Activated T-cell treated with anti-CD3 and anti-CD28 coated beads, Interleukin-2, amount 50 U/mL, for 72 hours (primary cell): ENCODE results near the gene MAL. TPM values are rescaled to one million over a fixed set of nuclear protein-coding genes. Genes with fewer than 3 reads are reported as not detected.
"Not testable (repeated sequence)": the region's sequence is repeated elsewhere in the genome, so short reads cannot be mapped to it uniquely, and the experiment has no call there.

ENCODE experiments used
- ATAC-seq, 2 donors: fragments of 150-1000 bp; cut with Tn5 transposase; replicated peaks in 1 of 2; 2 replicates each; pipeline ENCODE4 v1.10.0; 2021; ENCODE audit warnings: moderate library complexity in 2 of 2, mild to moderate bottlenecking in 1 of 2
- DNase-seq, 2 donors: peaks; one replicate each; pipeline ENCODE4 v3.0.0; 2021 to 2022; ENCODE audit warnings: mixed read lengths in 1 of 2
- H3K27ac Mint-ChIP-seq: one replicate; pipeline ENCODE4 v1.8.0; 2022; ENCODE audit warnings: mild to moderate bottlenecking, moderate library complexity, mixed read lengths
- H3K27me3 Mint-ChIP-seq: one replicate; pipeline ENCODE4 v1.8.0; 2022; ENCODE audit warnings: low read depth, mixed read lengths
- H3K36me3 Mint-ChIP-seq, 2 donors: one replicate each; pipeline ENCODE4 v1.8.0; 2022; ENCODE audit warnings: mixed read lengths in 2 of 2, mild to moderate bottlenecking in 1 of 2; ENCODE audit not compliant: insufficient read depth in 2 of 2
- H3K4me1 Mint-ChIP-seq: one replicate; pipeline ENCODE4 v1.8.0; 2022; ENCODE audit warnings: low read depth, mixed read lengths
- H3K4me3 Mint-ChIP-seq, 2 donors: one replicate each; pipeline ENCODE4 v1.8.0; 2022; ENCODE audit warnings: mild to moderate bottlenecking in 2 of 2, mixed read lengths in 2 of 2, moderate library complexity in 2 of 2
- H3K9me3 Mint-ChIP-seq, 2 donors: one replicate each; pipeline ENCODE4 v1.8.0; 2022; ENCODE audit warnings: mixed read lengths in 2 of 2
- total RNA-seq, 2 donors: library from RNA; stranded (reverse); gene quantifications; one replicate each; pipeline ENCODE4 v1.2.3, GENCODE V29; 2022

The MAL gene
- total RNA-seq, 2 donors from 2014 or later, result 92.6 to 93.8 TPM

DNA sequence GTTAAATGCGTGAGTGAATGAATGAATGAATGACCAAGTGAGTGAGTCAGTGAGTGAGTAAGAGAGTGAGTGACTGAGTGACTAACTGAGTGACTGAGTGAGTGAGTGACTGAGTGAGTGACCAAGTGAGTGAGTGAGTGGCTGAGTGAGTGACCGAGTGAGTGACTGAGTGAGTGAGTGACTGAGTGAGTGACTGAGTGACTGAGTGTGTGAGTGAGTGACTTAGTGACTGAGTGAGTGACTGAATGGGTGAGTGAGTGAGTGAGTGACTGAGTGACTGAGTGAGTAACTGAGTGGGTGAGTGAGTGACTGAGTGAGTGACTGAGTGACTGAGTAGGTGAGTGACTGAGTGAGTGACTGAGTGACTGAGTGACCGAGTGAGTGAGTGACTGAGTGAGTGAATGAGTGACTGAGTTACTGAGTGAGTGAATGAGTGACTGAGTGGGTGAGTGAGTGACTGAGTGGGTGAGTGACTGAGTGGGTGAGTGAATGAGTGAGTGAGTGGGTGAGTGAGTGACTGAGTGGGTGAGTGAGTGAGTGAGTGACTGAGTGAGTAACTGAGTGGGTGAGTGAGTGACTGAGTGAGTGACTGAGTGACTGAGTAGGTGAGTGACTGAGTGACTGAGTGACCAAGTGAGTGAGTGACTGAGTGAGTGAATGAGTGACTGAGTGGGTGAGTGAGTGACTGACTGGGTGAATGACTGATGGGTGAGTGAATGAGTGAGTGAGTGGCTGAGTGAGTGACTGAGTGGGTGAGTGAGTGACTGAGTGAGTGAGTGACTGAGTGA is 11.3 kb downstream of the MAL start:
- no peak for ATAC-seq
- Mint-ChIP-seq H3K27me3 (no peaks in the 10 kb centered on the region), H3K27ac (peak overlapping the region; percentile 48), H3K4me3 (no peak overlapping the region), H3K9me3 (peaks cover 16 to 32% of the 10 kb centered on the region in 2 donors), H3K36me3 (peaks cover 1 to 34% of the 10 kb centered on the region in 2 donors), H3K4me1 (peaks cover 56% of the 10 kb centered on the region)
- DNase-seq, result no peak

DNA sequence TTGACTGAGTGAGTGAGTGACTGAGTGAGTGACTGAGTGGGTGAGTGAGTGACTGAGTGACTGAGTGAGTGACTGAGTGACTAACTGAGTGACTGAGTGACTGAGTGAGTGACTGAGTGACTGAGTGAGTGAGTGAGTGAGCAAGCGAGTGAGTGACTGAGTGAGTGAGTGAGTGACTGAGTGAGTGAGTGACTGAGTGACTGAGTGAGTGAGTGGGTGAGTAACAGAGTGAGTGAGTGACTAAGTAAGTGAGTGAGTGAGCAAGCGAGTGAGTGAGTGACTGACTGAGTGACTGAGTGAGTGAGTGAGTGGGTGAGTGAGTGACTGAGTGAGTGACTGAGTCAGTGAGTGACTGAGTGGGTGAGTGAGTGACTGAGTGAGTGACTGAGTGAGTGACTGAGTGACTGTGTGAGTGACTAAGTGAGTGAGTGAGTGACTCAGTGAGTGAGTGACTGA is 11.9 kb downstream of the MAL start:
- Mint-ChIP-seq H3K27me3 (no peaks in the 10 kb centered on the region), H3K4me1 (peaks cover 58% of the 10 kb centered on the region), H3K9me3 (peaks cover 16 to 32% of the 10 kb centered on the region in 2 donors), H3K4me3 (no peak overlapping the region), H3K36me3 (peaks cover 1 to 34% of the 10 kb centered on the region in 2 donors), H3K27ac (peak overlapping the region; percentile 48)
- DNase-seq (peak in 1 of 2 donors; percentile 43), ATAC-seq (peak in 1 of 2 donors; percentile 43)

DNA sequence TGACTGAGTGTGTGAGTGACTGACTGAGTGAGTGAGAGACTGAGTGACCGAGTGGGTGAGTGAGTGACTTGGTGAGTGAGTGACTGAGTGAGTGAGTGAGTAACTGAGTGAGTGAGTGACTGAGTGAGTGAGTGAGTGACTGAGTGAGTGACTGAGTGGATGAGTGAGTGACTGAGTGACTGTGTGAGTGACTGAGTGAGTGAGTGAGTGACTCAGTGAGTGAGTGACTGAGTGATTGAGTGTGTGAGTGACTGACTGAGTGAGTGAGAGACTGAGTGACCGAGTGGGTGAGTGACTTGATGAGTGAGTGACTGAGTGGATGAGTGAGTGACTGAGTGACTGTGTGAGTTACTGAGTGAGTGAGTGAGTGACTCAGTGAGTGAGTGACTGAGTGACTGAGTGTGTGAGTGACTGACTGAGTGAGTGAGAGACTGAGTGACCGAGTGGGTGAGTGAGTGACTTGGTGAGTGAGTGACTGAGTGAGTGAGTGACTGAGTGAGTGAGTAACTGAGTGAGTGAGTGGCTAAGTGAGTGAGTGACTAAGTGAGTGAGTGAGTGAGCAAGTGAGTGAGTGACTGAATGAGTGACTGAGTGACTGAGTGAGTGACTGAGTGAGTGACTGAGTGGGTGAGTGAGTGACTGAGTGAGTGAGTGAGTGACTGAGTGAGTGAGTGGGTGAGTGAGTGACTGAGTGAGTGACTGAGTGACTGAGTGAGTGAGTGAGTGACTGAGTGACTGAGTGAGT is 12.5 kb downstream of the MAL start:
- DNase-seq, H3K27me3 Mint-ChIP-seq, H3K4me3 Mint-ChIP-seq: not testable (repeated sequence)
- H3K4me1 Mint-ChIP-seq, result peaks cover 63% of the 10 kb centered on the region
- ATAC-seq, result peak in 1 of 2 donors; percentile 10
- peaks cover 1 to 34% of the 10 kb centered on the region in 2 donors for H3K36me3 Mint-ChIP-seq
- H3K27ac Mint-ChIP-seq, result peak overlapping the region; percentile 48
- H3K9me3 Mint-ChIP-seq, result peaks cover 16 to 32% of the 10 kb centered on the region in 2 donors

DNA sequence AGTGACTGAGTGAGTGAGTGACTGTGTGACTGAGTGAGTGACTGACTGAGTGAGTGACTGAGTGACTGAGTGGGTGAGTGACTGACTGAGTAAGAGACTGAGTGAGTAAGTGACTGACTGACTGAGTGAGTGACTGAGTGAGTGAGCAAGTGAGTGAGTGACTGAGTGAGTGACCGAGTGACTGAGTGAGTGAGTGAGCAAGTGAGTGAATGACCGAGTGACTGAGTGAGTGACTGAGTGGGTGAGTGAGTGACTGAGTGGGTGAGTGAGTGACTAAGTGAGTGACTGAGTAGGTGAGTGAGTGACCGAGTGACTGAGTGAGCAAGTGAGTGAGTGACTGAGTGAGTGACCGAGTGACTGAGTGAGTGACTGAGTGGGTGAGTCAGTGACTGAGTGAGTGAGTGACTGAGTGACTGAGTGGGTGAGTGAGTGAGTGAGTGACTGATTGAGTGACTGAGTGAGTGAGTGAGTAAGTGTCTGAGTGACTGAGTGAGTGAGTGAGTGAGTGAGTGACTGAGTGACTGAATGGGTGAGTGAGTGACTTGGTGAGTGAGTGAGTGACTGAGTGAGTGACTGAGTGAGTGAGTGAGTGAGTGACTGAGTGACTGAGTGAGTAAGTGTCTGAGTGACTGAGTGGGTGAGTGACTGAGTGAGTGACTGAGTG is 13.3 kb downstream of the MAL start:
- H3K4me1 Mint-ChIP-seq, result peaks cover 64% of the 10 kb centered on the region
- ATAC-seq, result peak; percentile 2 to 36
- no peaks in the 10 kb centered on the region for H3K27me3 Mint-ChIP-seq
- DNase-seq, result peak in 1 of 2 donors; percentile 38
- peaks cover 1 to 34% of the 10 kb centered on the region in 2 donors for H3K36me3 Mint-ChIP-seq
- peak overlapping the region; percentile 48 for H3K27ac Mint-ChIP-seq
- H3K9me3 Mint-ChIP-seq, result peaks cover 16 to 32% of the 10 kb centered on the region in 2 donors
- no peak overlapping the region for H3K4me3 Mint-ChIP-seq

DNA sequence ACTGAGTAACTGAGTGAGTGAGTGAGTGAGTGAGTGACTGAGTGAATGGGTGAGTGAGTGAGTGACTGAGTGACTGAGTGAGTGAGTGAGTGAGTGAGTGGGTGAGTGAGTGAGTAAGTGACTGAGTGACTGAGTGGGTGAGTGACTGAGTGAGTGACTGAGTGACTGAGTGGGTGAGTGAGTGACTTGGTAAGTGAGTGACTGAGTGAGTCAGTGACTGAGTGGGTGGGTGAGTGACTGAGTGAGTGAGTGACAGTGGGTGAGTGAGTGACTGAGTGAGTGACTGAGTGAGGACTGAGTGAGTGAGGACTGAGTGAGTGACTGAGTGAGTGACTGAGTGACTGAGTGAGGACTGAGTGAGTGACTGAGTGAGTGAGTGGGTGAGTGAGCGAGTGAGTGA is 13.9 kb downstream of the MAL start:
- ATAC-seq (peak; percentile 32 to 48), DNase-seq (peak; percentile 42 to 69)
- Mint-ChIP-seq H3K9me3 (peaks cover 16 to 32% of the 10 kb centered on the region in 2 donors), H3K4me1 (peaks cover 65% of the 10 kb centered on the region), H3K27ac (peak overlapping the region; percentile 48), H3K4me3 (no peak overlapping the region), H3K27me3 (no peaks in the 10 kb centered on the region), H3K36me3 (peaks cover 1 to 34% of the 10 kb centered on the region in 2 donors)

DNA sequence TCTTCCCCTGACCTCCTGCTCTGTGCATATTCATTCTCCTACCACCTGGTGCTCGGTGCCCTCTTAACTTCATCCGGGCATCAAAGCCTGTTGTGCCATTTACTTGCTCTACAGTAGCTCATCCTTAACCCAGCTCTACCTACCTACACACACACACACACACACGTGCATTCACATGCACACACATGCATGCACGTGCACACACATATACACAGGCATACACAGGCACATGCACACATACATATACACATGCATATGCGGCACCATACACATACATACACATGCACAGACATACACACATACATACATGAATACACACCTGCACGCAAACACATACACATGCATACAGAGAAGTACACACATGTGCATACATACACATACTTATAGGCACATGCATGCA is 14.5 kb downstream of the MAL start:
- Mint-ChIP-seq H3K27ac (no peak overlapping the region), H3K4me1 (peaks cover 62% of the 10 kb centered on the region), H3K36me3 (peaks cover 1 to 34% of the 10 kb centered on the region in 2 donors), H3K4me3 (no peak overlapping the region), H3K27me3 (no peaks in the 10 kb centered on the region), H3K9me3 (peaks cover 16 to 32% of the 10 kb centered on the region in 2 donors)
- DNase-seq (no peak), ATAC-seq (no peak)

DNA sequence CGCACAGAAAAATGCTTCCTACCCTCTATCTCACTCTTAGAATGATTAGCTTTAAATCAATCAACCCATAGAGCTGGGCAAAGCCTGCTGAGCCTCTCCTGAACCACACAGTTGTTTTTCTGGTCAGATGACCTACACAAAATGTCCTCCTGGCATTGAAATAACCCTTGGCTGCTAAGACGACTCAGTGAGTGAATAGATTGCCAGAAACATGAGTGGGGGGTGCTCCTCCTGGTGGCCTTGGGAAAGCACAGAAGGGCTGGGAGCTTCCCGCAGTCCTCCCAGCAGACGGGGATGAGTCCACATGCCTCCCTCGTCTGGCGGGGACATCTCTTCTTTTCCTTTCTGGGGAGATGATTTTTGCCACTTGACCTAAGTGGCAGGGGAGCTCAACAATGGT is 14.9 kb downstream of the MAL start:
- no peak for ATAC-seq
- H3K9me3 Mint-ChIP-seq, result peaks cover 16 to 32% of the 10 kb centered on the region in 2 donors

DNA sequence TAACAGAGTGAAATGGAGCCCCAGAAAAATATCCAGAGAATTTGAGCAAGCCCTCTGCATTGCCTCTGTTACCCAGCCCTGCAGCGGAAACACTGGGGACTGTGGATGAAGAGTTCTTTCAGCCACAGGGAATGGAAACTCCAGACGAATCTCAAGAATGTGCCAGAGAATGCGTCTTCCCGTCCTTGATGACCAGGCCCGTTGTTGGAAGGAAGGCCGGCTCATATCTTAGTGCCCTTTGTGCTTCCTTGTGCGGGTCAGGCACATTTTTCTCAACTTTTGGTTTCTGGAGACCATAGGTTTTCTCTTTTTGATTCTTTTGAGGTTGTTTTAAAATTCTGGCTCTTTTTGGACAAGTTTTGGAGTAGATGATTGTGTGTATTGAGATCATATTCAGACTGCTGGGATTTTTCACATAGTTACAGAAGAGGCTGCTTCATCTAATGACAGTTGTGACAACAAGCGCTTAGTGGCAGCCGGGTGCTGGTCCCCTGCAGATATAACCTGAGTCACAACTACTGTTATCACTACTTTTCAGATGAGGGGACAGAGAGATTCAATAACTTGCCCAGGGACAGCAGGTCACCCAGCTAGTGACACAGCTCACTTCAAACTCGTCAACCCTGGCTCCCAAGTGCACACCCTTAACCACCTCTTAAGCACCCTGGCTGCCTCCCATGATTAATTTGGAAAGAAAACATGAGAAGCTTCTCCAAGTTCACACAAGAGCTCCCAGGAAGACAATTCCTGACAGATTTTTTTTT is 15.7 kb downstream of the MAL start:
- Mint-ChIP-seq H3K4me3 (peak overlapping the region; percentile 59 to 69), H3K27ac (peak overlapping the region; percentile 64), H3K4me1 (peaks cover 65% of the 10 kb centered on the region), H3K27me3 (no peaks in the 10 kb centered on the region), H3K36me3 (peaks cover 3 to 34% of the 10 kb centered on the region in 2 donors), H3K9me3 (peaks cover 16 to 32% of the 10 kb centered on the region in 2 donors)
- DNase-seq, result peak; percentile 44 to 48
- ATAC-seq, result peak; percentile 53 to 73

More for the DNA sequence above, 14.9 kb downstream of the MAL start:
- Mint-ChIP-seq H3K27me3 (no peaks in the 10 kb centered on the region), H3K36me3 (peaks cover 1 to 34% of the 10 kb centered on the region in 2 donors), H3K4me3 (no peak overlapping the region), H3K27ac (no peak overlapping the region), H3K4me1 (peaks cover 62% of the 10 kb centered on the region)
- no peak for DNase-seq

DNA sequence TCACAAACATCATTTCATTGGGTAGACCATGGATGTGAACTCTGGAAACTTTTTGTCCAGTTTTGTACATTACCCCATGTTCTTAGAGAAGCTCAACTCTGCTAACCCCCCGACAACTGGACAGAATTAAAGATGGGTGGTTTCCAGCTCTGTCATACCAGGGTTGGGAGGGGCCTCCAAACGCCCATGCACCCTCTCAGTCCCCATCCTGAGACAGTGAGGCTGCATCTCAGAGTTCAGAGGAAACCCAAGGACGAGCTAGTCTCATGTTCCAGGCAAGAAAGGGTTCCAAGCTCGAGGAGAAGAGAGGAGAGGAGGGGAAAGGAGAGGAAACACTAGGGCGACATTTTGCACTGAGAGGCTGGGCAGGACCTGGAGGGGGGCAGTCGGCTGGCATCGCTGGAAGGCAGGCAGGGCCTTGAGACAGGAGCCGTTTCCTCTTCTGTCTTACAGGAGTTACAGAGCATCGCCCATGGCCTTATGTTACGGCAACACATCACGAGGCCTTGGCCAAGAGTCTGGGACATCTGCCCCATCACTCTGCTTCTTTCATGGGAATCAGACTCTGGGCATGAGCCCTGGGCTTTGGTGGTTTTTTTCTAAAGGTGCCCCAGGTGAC is 16.4 kb downstream of the MAL start:
- Mint-ChIP-seq H3K27me3 (no peaks in the 10 kb centered on the region), H3K36me3 (peaks cover 3 to 28% of the 10 kb centered on the region in 2 donors), H3K27ac (peak overlapping the region; percentile 64), H3K4me1 (peaks cover 58% of the 10 kb centered on the region), H3K9me3 (peaks cover 10 to 26% of the 10 kb centered on the region in 2 donors), H3K4me3 (peak overlapping the region; percentile 59 to 69)
- DNase-seq (peak; percentile 49 to 51), ATAC-seq (peak; percentile 38 to 64)

DNA sequence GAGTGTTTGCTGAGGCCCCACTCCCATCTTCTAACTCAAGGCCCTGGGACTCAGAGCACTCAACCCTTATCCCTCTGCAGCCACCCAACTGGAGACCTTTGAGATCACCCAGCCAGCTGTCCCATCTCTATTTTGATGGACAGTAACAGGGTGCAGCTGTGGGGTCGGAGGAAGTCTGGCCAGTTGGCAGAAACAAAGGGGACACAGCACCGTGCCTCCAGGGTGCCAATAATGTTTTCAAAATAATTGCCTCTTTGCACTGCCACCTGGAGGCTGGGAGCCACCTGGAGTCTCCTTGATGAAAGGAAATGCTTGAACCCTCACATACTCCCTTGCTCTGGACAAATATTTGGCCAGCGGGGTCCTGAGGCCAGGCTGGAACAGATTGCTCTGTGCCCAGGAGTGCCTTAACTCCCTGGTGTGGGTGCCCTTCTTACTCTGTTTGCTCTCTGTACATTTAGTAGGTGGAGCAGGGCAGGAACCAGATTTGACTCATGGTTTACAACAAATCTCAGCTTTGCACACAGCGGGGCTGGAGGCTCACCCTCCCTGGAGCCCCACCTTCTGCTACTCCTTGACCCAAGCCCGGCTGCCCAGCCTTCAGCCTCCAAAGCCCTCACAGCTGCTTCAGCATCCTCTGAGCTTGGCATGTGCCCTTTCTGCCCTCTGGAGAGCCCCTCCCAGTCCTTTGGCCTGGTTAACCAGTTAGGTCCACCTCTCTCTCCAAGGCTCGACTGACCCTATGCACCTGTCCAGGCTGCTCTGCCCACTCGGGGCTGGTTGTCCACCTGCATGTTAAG is 17.2 kb downstream of the MAL start:
- Mint-ChIP-seq H3K27ac (no peak overlapping the region), H3K4me3 (peak overlapping the region; percentile 41 to 53), H3K9me3 (peaks cover 5 to 18% of the 10 kb centered on the region in 2 donors), H3K4me1 (peaks cover 59% of the 10 kb centered on the region), H3K36me3 (peaks cover 3 to 21% of the 10 kb centered on the region in 2 donors), H3K27me3 (no peaks in the 10 kb centered on the region)
- DNase-seq (no peak), ATAC-seq (peak; percentile 16 to 35)

DNA sequence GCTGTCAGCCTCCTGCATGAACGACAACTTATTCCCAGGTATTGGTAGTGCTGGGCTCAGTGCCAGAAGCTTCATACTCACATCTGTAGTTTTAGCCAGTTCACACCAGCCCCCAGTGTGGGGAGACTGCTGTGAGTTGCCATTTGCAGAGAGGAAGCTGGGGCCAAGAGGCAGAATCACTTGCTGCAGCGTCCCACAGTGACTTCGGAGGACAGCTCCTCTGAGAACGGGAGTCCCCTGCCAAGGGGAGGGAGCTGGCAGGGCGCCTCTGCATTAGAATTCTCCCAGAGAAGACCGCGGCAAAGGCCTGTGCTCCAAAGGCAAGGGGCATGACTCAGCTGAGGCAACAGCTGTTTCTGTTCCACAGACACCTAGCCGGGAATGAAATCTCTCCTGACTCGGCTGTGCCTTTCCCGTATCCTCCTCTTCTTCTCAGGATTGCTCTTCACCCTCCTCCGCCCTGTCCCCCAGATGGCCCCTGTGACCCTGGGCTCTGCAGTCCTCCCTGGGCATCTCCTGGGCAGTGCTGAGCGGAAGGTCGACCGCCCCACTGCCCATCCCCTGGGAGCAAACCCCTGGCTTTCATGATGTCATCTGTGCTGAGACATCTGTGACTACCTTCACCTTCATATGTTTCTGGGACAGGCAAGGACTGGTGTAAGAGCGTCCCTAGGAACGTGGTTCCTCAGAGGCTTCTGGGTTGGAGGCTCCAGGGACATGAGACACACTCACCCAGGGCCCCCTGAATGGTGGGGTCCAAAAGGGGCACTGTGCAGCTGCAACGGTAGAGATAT is 18.0 kb downstream of the MAL start:
- Mint-ChIP-seq H3K4me1 (peaks cover 64% of the 10 kb centered on the region), H3K36me3 (peaks cover 3 to 12% of the 10 kb centered on the region in 2 donors), H3K27me3 (no peaks in the 10 kb centered on the region), H3K4me3 (peak overlapping the region; percentile 41 to 53), H3K9me3 (peaks cover 0 to 10% of the 10 kb centered on the region in 2 donors), H3K27ac (no peak overlapping the region)
- peak; percentile 61 to 63 for DNase-seq
- ATAC-seq, result peak; percentile 46 to 56
